AML-193 (cell line): Measurements from ENCODE around the gene CLK1.

Experiments
- DNase-seq, 2 experiments: peaks; one replicate each; lab custom pipeline; 2025; lab: John Stamatoyannopoulos, UW

The CLK1 gene

DNA sequence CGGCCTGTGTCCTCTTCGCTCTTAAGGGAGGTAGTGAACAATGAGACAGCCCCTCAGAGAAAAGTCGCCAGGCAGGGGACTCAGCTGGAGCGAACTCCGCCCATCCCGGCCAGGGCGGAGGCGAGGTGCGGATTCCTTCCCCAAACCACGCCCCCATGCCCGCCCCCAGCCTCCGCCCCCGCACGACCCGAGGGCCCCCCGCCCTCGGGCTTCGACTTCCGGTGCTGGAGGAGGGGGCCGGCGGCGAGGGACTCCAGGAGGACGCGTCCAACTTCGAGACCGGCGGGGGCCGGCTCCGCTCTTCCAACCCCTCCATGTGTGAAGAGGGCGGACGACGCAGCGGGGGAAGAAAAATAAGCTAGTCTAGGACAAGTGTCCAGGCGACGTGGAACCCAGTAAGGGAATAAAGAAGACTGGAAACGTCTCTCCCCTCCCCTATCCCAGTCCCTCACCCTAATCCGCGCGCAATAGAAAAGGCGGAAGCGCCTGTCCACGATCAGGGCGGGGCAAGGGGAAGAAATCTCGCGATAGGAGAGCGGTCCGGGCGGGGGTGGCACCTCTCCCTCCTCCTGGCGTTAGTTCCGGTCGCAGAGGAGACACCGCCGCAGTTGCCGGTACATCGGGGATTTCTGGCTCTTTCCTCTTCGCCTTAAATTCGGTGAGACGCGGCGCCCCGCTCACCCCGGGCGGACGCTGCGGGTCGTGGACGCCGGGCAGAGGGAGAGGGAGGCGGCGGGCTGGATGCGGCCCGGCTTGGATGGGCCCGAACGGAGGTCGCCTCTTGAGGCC is 52.9 kb downstream of the CLK1 start, which contains the start of gene BZW1:
BZW1 (plus strand) TSS at position 578 of the 789 bp plus-strand sequence. CDS start 1,308 bp downstream, outside the sequence.
- peak; percentile 86 to 89 for DNase-seq

GRCh38 chr2:200810998-200811332 is 53.5 kb downstream of the CLK1 start:
- DNase-seq = no peak

- peak; percentile 26 to 32 for DNase-seq
These were observed 54.0 kb downstream of the CLK1 start for GRCh38 chr2:200810252-200810997.

DNA sequence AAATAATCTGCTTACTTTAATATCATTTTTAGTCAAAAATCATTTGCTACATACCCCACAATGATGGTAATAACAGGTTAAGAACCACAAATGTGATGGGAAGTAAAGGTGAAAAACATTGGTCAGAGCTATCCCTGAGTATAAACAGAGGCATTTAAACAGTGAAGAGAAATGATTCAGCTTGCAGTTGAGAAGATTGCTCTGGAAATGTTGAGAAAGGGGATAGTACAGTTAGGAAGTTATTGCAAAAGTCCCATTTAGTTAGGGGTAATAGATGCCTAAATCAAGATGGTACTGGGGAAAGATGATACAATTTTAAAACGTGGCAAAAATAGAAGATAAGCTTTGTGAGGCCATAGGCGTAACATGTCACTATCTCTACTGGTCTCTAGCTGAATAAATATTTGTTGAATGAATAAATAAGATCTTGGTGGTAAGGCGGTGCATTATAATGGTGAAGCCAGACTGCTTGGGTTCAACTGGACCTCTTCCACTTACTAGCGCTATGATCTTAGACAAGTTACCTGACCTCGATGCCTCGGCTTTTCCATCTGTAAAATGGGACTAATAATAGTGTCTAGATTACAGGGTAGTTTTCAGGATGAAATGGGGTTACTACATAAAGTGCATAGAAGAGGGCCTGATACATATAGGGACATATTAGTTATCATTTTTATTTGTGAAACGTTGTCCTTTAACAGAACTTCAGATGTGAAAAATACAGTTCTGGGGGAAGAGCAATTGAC is 54.8 kb downstream of the CLK1 start:
- DNase-seq = no peak
